Measurements from ENCODE around the gene PLA2G3. TPM values are rescaled to one million over a fixed set of nuclear protein-coding genes. Genes with fewer than 3 reads are reported as not detected.

The PLA2G3 gene
- total RNA-seq, 1 experiment from 2014 or later, result not detected

GRCh38 chr22:31094021-31094551 lies 46.2 kb downstream of the PLA2G3 start:
- Histone ChIP-seq H3K9ac (ENCODE audit: low read length) (no peak overlapping the region), H3K9me3 (ENCODE audit: control insufficient read depth in 1 of 2, insufficient read depth in 1 of 2, low read depth in 1 of 2, low read length in 2 of 2) (no peaks in the 10 kb centered on the region), H3K36me3 (ENCODE audit: control insufficient read depth in 1 of 2, insufficient read depth in 2 of 2, low read length in 2 of 2) (peaks cover 37 to 56% of the 10 kb centered on the region in 2 experiments), H2AFZ (ENCODE audit: low read depth, low read length, poor library complexity, severe bottlenecking) (no peak overlapping the region), H3K79me2 (ENCODE audit: insufficient read depth, low read length) (no peaks in the 10 kb centered on the region), H3K27me3 (ENCODE audit: insufficient read depth, low read length) (no peaks in the 10 kb centered on the region), H3K27ac (ENCODE audit: low read depth, low read length) (no peak overlapping the region), H3K4me1 (ENCODE audit: control insufficient read depth in 1 of 2, insufficient read depth in 2 of 2, low read length in 2 of 2) (peaks cover 0 to 3% of the 10 kb centered on the region in 2 experiments; a peak in 1 of 4 replicates), H3K4me3 (replicated peaks in 1 of 2; ENCODE audit: low read depth in 1 of 2, low read length in 2 of 2) (no peak overlapping the region), H3K4me2 (ENCODE audit: low read length) (no peak overlapping the region), H4K20me1 (ENCODE audit: insufficient read depth) (no peaks in the 10 kb centered on the region), H3K9me2 (ENCODE audit: insufficient read depth) (no peaks in the 10 kb centered on the region)
- intact Hi-C loops (cut with micrococcal nuclease), result no loop called here
- ChIA-PET POLR2A (interaction anchor here (0.9 to 1.8 kb wide), 2 partner anchors 8 to 13 kb away, joined by 3 to 4 read pairs; partner anchors contain the start of gene SMTN), CTCF (interaction anchor here (1.2 to 1.3 kb wide), 2 partner anchors 9 to 10 kb away, joined by 3 to 4 read pairs; no protein-coding TSS in a partner anchor), RAD21 (ENCODE audit: low non-redundant PET in 1 of 2, low total read pairs in 2 of 2, uncharacterized antibody in 2 of 2, unreplicated experiment in 2 of 2) (no interaction called here)
- TF ChIP-seq RAD21 (IDR thresholded peaks at IDR 0.05; ENCODE audit: low read depth), result no peak
- TF ChIP-seq ELF1 (IDR thresholded peaks at IDR 0.05; ENCODE audit: borderline replicate concordance, low read depth), result no peak
- no peak for TF ChIP-seq ZNF274 (IDR thresholded peaks at IDR 0.05; ENCODE audit: low read depth, low read length)
- TF ChIP-seq SP1 (IDR thresholded peaks at IDR 0.05; ENCODE audit: low read depth), result no peak
- TF ChIP-seq MAX (IDR thresholded peaks at IDR 0.05), result no peak
- no peak for TF ChIP-seq JUND (IDR thresholded peaks at IDR 0.05)
- no peak for TF ChIP-seq CEBPB (IDR thresholded peaks at IDR 0.05; ENCODE audit: low read depth)
- no peak for TF ChIP-seq EZH2 (IDR thresholded peaks at IDR 0.05)
- TF ChIP-seq ZFX (IDR thresholded peaks at IDR 0.05), result no peak
- TF ChIP-seq YY1 (IDR thresholded peaks at IDR 0.05; ENCODE audit: extremely low read depth, insufficient replicate concordance, low read depth, low read length), result no peak
- no peak for TF ChIP-seq REST (IDR thresholded peaks at IDR 0.05; ENCODE audit: low read depth)
- TF ChIP-seq ATF3 (IDR thresholded peaks at IDR 0.05), result no peak
- TF ChIP-seq SRF (IDR thresholded peaks at IDR 0.05; ENCODE audit: low read depth), result no peak
- DNase-seq (ENCODE audit: low read depth, low spot score), result no peak
- BruUV-seq (replicated peaks), result no TSS peak
- ATAC-seq, result no peak

Data from HCT116 (cell line).